Neural cell (in vitro differentiated cells): ENCODE measurements around the gene KLHDC8B.

Experiments
- POLR2AphosphoS5 ChIP-seq: IDR thresholded peaks from 2 replicates; pipeline ENCODE4 v1.6.1; 2012
- RAD21 ChIP-seq: fragments of 450-650 bp; conservative IDR thresholded peaks from 2 replicates; pipeline ENCODE4 v1.6.1; 2014; ENCODE audit warnings: antibody characterized with exemption, mild to moderate bottlenecking, moderate library complexity

DNA sequence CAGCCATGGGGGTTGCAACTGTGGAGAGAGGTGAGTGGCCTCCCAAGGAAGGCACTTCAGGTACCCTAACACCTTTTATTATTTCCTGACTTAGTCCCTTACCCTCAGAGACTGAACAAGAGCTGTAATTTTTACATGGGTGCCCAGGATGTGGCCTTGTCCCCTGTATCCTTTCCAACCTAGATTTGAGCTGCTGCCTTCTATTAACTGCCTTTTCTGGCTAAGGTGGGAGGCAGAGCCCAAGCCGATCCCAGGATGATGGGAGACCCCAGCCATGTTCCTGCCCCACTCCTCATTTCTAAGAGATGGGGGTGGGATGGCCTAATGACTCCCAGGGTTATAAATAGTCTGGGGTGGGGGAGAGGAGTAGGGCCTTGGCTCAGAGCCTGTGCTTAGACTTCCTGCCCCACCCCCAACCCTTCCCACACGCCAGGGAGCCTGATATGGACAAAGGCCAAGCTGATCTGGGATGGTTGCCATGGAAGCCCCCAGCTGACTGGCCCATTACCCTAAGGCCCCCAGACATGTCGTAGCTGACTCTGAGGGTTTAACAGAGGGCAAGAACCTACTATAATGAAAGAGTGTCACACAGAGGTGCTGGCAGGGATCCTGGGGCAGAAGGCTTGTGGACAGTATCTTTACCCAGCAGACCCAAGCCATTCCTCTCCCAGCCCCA lies 1.9 kb downstream of the KLHDC8B start:
- TF ChIP-seq RAD21 = no peak
- TF ChIP-seq POLR2AphosphoS5 = peak; percentile 13
